Measurements from ENCODE around the gene MYH11. TPM values are rescaled to one million over a fixed set of nuclear protein-coding genes. Genes with fewer than 3 reads are reported as not detected.

MYH11 gene
- total RNA-seq, 2 donors from 2014 or later, result 0.09 to 0.29 TPM

- TF ChIP-seq CTCF (conservative IDR thresholded peaks at IDR 0.05), result no peak
Measured at GRCh38 chr16:15736529-15736928, 120.3 kb downstream of the MYH11 start.

GRCh38 chr16:15735610-15736009, 121.2 kb downstream of the MYH11 start:
- H3K9me3 Mint-ChIP-seq, result no peaks in the 10 kb centered on the region
- 91 to 93% methylated on average over 3 of the region's 3 CpGs for WGBS, 2 experiments (ENCODE audit: insufficient coverage in 1 of 2, insufficient read length in 1 of 2)

More at GRCh38 chr16:15736529-15736928, 120.3 kb downstream of the MYH11 start:
- H3K4me3 Mint-ChIP-seq, result no peak overlapping the region
- no peak overlapping the region for H3K4me3 ChIP-seq (ENCODE audit: low read length)
- H3K4me1 ChIP-seq (ENCODE audit: control insufficient read depth, insufficient read depth, low read length), result no peaks in the 10 kb centered on the region
- no peaks in the 10 kb centered on the region for H3K36me3 ChIP-seq (ENCODE audit: control insufficient read depth, insufficient read depth, low read length)
- no peak overlapping the region for H3K9ac ChIP-seq (ENCODE audit: extremely low read depth, low read length, poor library complexity, severe bottlenecking)
- H3K9me3 Mint-ChIP-seq, result no peaks in the 10 kb centered on the region
- H3K27me3 Mint-ChIP-seq (ENCODE audit: insufficient read depth), result no peaks in the 10 kb centered on the region
- H3K27ac Mint-ChIP-seq, result no peak overlapping the region
- no peaks in the 10 kb centered on the region for H3K36me3 Mint-ChIP-seq (ENCODE audit: low read depth)
- WGBS, 2 experiments (ENCODE audit: insufficient coverage in 1 of 2, insufficient read length in 1 of 2), result 85 to 87% methylated on average over 6 to 7 of the region's 7 CpGs
- H3K4me1 Mint-ChIP-seq, result no peaks in the 10 kb centered on the region
- H3K9me3 ChIP-seq (ENCODE audit: control insufficient read depth, low read length), result no peaks in the 10 kb centered on the region
- no peak for DNase-seq
- no peak overlapping the region for H3K27ac ChIP-seq (ENCODE audit: low read depth, low read length)
- H3K27me3 ChIP-seq (ENCODE audit: control insufficient read depth, insufficient read depth, low read length, poor library complexity, severe bottlenecking), result no peaks in the 10 kb centered on the region

GRCh38 chr16:15732416-15732815, 124.4 kb downstream of the MYH11 start:
- no peaks in the 10 kb centered on the region for H3K36me3 Mint-ChIP-seq (ENCODE audit: low read depth)
- no peak for TF ChIP-seq CTCF (conservative IDR thresholded peaks at IDR 0.05)
- Histone ChIP-seq H3K9me3 (ENCODE audit: control insufficient read depth, low read length) (no peaks in the 10 kb centered on the region), H3K9ac (ENCODE audit: extremely low read depth, low read length, poor library complexity, severe bottlenecking) (no peak overlapping the region), H3K4me1 (ENCODE audit: control insufficient read depth, insufficient read depth, low read length) (no peaks in the 10 kb centered on the region), H3K27ac (ENCODE audit: low read depth, low read length) (no peak overlapping the region), H3K36me3 (ENCODE audit: control insufficient read depth, insufficient read depth, low read length) (no peaks in the 10 kb centered on the region), H3K4me3 (ENCODE audit: low read length) (no peak overlapping the region), H3K27me3 (ENCODE audit: control insufficient read depth, insufficient read depth, low read length, poor library complexity, severe bottlenecking) (no peaks in the 10 kb centered on the region)
- no peak overlapping the region for H3K27ac Mint-ChIP-seq
- no peak overlapping the region for H3K4me3 Mint-ChIP-seq
- WGBS, 2 experiments (ENCODE audit: insufficient coverage in 1 of 2, insufficient read length in 1 of 2), result 92 to 98% methylated on average over 5 to 6 of the region's 6 CpGs
- H3K9me3 Mint-ChIP-seq, result no peaks in the 10 kb centered on the region
- H3K4me1 Mint-ChIP-seq, result no peaks in the 10 kb centered on the region
- no peaks in the 10 kb centered on the region for H3K27me3 Mint-ChIP-seq (ENCODE audit: insufficient read depth)
- no peak for DNase-seq

More at GRCh38 chr16:15735610-15736009, 121.2 kb downstream of the MYH11 start:
- no peaks in the 10 kb centered on the region for H3K4me1 Mint-ChIP-seq
- TF ChIP-seq CTCF (conservative IDR thresholded peaks at IDR 0.05), result no peak
- H3K27me3 ChIP-seq (ENCODE audit: control insufficient read depth, insufficient read depth, low read length, poor library complexity, severe bottlenecking), result no peaks in the 10 kb centered on the region
- H3K9ac ChIP-seq (ENCODE audit: extremely low read depth, low read length, poor library complexity, severe bottlenecking), result no peak overlapping the region
- H3K4me3 ChIP-seq (ENCODE audit: low read length), result no peak overlapping the region
- H3K4me3 Mint-ChIP-seq, result no peak overlapping the region
- H3K36me3 ChIP-seq (ENCODE audit: control insufficient read depth, insufficient read depth, low read length), result no peaks in the 10 kb centered on the region
- no peak for DNase-seq
- no peak overlapping the region for H3K27ac ChIP-seq (ENCODE audit: low read depth, low read length)
- H3K27me3 Mint-ChIP-seq (ENCODE audit: insufficient read depth), result no peaks in the 10 kb centered on the region
- H3K36me3 Mint-ChIP-seq (ENCODE audit: low read depth), result no peaks in the 10 kb centered on the region
- H3K27ac Mint-ChIP-seq, result no peak overlapping the region
- no peaks in the 10 kb centered on the region for H3K9me3 ChIP-seq (ENCODE audit: control insufficient read depth, low read length)
- no peaks in the 10 kb centered on the region for H3K4me1 ChIP-seq (ENCODE audit: control insufficient read depth, insufficient read depth, low read length)
